Uterus (tissue), 2 donors: ENCODE measurements around the gene TRABD2B.

ENCODE experiments used
- CTCF ChIP-seq, 4 experiments: fragments of 200-600 bp in 2 of 4; fragments of 450-650 bp in 2 of 4; sonication (generic) in 2 of 4; IDR thresholded peaks; one replicate each; pipeline ENCODE4 v1.5.1; 2016 to 2019; ENCODE audit warnings: antibody characterized with exemption in 4 of 4, mild to moderate bottlenecking in 2 of 4, moderate library complexity in 1 of 4
- POLR2A ChIP-seq, 2 donors: fragments of 450-650 bp; IDR thresholded peaks; one replicate each; pipeline ENCODE4 v1.6.1; 2016; ENCODE audit warnings: antibody characterized with exemption in 2 of 2, mild to moderate bottlenecking in 1 of 2, moderate library complexity in 1 of 2

GRCh38 chr1:47758341-47759250 is 238.6 kb downstream of the TRABD2B start:
- TF ChIP-seq POLR2A (IDR thresholded peaks at IDR 0.05): no peak
- TF ChIP-seq CTCF (IDR thresholded peaks at IDR 0.05): no peak
